Middle frontal gyrus (tissue), 1 donor: Measurements from ENCODE around the gene SCAP.
A peak's percentile ranks its signal among the peaks of the same experiment; 100 is the strongest.
"Not testable (repeated sequence)": the region's sequence is repeated elsewhere in the genome, so short reads cannot be mapped to it uniquely, and the experiment has no call there.

ENCODE experiments used
- DNase-seq: peaks from one replicate; pipeline ENCODE4 v3.0.0-alpha.2; 2015; ENCODE audit warnings: low spot score; ENCODE audit errors: extremely low spot score

Gene SCAP

DNA sequence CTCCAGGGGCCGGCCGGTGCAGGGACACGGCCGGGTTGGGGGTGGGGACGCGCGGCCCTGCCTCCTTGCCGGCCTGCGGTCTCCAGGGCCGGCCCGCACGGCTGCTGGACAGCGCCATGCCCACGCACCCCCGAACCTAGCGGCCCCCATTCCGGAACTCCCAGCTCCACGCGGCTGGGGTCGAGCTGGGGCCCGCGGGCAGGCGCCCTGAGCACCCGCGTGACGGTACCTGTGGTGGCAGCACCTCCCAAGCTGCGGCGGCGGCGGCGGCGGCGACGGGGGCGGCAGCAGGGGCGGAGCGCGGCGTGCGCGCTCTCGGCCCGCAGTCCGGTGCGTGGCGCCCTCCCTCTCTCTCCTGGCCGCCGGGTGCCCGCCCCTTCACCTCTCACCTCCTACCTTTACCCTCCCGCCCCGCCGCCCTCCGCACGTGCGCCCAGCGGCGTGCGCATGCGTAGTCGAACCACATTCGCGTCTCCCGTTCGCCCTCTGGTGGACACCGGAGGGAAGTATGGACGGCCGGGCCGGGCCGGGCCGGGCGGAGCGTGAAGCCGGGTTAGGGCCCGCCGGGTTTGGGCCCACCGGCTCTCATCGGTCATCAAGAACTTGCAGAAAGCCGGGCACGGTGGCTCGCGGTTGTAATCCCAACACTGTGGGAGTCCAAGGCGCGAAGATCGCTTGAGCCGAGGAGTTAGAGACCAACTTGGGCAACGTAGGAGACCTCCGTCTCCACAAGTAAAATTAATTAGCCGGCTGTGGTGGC lies at the start of gene SCAP:
Gene SCAP, minus strand, starts transcription at position 372 of the 760 bp plus-strand sequence. CDS start 32,948 bp downstream, outside the sequence.
- DNase-seq: peak; percentile 68

DNA sequence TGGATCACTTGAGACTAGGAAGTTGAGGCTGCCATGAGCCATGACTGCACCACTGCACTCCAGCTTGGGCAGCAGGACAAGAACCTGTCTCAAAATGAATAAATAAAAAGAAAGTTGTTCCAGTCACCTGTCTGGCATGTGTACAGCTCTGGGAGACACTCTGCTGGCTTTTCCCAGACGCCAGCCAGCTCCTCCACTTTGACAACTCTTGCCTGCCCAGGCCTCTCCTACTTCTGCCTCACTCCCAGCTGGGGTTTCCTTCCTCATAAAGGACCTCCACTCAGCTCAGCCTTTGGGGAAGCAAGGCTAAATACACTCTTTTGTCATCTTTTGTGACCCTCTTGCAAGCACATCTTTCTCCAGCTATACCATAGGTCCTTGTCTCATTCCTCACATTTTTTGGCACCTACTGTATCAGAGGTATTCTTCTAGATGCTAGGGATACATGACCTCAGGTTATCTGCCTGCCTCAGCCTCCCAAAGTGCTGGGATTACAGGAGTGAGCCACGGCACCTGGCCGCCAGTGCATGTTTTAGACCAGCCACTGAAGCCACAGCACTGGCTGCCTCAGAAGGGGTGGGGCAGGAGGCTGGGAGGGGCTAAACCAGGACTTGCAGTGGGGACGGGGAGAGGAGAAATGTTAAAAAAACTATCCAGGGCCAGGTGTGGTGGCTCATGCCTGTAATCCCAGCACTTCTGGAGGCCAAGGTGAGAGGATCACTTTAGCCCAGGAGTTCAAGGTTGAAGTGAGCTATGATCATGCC lies 47.8 kb upstream of the SCAP start:
- no peak for DNase-seq

DNA sequence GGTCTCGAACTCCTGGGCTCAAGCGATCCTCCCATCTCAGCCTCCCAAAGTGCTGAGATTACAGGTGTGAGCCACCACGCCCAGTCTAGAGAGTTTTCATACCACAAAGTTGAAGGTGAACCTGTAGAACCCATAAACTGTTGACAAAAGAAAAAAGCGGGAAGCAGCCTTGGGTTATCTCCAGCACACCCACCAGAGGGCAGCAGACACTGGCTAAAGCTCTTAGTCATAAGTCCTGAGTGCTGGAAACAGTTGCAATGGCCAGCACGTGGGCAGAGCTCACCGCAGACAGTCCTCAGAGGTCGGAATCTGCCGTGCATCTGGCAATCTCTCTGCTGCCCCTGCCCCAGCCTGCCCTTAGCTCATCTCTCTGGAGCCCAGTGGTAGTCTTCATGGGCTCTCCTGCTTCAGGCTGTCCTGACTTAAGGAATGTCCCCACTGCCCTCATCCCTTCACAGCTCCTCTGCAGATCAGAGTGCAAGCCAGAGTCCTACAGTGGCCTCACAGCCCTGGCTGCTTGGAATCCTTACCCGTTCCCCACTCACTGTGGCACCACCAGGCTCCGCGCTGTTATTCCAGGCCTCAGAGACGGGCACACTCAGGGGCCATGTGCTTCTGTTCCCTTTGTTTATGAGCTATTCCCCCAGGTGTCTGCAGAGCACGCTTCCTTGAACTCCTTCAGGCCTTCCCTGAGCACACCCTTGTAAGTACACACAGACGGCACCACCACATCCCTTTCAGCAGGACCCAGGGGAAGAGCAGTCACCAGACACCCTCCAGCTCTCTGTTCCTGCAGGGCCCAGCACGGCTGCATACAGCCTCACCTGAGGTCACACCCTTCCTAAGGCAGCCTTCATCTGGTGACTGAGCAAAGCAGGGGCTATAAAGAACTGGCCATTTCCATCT lies 46.6 kb upstream of the SCAP start:
- peak; percentile 76 for DNase-seq

DNA sequence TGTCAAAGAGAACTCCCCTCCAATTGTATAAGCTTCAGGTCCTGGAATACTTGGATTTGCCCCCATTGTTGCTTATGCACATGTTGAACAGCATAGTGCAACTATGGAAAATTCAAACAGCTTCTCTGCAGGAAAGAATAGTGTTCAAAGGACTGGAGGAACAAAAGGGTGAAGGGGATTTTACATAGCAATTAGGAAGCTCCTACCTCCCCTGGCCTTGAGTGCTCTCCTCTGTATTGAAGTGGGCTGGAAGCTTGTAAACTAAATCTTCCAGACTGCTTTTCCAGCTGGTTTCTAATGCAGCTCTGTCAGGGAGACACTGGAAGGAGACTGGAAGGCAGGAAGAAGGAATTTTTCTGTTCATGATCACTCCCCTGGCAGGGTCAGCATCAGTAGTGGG lies 45.0 kb upstream of the SCAP start:
- no peak for DNase-seq

DNA sequence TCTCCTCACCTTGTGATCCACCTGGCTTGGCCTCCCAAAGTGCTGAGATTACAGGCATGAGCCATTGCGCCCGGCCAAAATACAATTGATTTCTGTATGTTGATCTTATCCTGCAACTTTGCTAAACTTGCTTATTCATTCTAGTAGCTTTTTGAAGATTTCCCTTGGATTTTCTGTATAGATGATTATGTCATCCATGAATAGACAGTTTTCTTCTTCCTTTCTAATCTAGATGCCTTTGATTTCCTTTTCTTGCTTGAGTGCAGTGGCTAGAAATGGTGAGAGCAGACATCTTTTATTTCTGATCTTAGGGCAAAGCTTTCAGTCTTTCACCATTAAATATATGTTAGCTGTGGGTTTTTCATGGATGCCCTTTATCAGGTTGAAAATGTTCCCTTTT lies 42.2 kb upstream of the SCAP start:
- DNase-seq: no peak

DNA sequence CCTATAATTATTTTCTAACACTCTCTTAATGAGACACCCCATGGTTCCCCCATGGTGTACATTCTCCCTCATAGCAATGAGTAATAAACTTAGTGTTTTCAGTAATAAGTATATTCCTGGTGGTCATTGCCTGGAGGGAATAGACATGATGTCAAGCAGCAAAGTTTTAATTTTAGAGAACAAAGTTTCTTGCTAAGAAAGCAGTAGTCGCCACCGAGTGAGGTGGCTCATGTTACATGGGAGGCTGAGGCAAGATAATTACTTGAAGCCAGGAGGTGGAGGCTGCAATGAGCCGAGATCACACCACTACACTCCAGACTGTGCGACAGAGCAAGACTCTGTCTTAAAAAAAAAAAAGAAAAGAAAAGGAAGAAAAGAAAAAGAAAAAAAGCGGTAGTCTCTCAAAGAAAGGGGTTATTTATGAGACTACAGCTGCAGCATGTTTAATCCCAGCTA lies 40.2 kb upstream of the SCAP start:
- no peak for DNase-seq

DNA sequence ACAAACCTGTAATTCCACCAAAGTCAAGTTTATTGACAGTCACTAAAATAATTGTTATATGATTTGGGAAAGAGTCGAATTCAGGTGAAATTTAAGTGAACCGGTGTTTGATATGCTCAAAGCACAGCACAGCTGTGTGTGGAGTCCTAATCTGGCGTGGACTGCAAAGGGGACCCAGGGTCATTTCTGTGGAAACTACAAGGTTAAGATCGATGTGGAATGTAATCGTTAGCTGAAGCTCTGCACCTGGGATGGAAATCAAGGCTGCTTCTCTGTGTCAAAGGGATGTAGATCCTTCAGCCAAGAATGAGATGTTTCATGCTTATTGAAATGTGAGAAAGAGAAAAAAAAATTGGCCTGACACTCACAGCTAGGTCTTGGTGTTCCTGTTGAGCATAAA lies 39.4 kb upstream of the SCAP start:
- no peak for DNase-seq

DNA sequence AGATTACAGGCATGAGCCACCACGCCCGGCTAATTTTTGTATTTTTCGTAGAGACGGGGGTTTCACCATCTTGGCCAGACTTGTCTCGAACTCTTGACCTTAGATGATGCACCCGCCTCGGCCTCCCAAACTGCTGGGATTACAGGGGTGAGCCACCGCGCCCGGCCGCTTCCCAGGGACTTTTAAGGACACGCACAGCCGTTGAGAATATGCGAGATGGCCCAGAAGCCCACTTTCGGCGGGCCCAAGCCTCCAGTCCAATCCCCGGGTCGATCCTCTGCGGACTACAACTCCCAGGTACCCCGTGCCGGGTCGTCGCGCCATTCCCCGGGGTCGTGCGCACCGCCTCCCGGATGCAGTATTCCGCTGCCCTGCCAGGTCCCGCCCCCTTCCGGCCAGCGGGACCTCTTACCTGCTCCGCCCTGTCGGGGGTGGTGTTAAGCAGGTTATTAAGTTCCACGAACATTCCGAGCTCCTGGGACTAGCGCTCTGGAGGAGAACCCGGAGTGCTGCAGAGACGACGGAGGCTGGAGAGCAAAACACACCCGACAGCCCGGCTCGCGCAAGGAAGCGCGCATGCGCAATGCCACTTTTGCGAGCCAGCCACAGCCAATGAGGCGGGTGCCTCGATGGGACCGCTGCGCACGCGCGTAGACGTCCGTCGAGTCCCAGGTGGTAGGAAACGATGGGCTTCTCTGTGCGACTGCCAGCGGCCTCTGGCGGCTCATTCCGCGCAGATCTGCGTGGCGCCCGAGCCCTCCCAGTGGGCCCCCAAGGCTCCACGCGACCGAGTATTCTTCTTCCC lies 37.6 kb upstream of the SCAP start, which contains the start of gene ELP6:
Gene ELP6, minus strand, starts transcription at position 588 of the 805 bp plus-strand sequence. Its CDS starts 122 bp downstream, at position 466.
- DNase-seq: peak; percentile 90

DNA sequence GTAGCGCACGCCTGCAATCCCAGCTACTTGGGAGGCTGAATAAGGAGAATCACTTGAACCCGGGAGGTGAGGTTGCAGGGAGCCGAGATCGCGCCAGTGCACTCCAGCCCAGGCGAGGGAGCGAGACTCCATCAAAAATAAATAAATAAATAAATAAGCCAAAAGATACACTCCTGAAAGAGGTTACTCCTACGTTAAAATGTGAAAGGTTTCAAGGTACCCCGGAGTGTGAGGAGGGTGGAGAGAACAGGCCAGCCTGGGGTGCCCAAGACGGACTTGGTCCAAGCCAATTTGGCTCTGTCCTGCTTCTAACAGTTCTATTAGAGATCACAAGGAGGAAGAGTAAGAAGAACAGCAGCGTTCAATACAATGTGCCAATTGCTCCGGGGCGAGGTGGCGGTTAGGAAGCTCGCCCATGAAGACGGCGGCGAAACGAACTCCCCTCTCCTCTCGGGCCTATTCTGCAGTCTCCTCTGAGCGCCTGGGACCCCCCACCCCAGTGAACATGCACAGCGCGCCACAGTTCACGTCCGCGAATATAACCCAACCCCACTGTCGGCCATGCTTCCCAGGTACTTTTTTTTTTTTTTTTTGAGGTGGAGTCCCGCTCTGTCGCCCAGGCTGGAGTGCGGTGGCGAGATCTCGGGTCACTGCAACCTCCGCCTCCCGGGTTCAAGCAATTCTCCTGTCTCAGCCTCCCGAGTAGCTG lies 36.8 kb upstream of the SCAP start:
- DNase-seq: no peak

DNA sequence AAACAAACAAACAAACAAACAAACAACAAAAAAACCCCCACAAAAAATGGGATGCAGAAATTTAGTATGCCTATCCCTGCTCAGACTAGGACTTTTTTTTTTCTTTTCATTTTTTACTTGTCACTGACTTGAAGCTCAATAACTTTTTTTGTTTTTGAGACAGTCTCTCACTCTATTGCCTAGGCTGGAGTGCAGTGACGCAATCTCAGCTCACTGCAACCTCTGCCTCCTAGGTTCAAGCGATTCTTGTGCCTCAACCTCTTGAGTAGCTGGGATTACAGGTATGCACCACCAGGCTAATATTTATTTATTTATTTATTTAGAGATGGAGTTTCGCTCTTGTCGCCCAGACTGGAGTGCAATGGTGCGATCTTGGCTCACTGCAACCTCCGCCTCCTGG lies 29.5 kb upstream of the SCAP start:
- DNase-seq: not testable (repeated sequence)

DNA sequence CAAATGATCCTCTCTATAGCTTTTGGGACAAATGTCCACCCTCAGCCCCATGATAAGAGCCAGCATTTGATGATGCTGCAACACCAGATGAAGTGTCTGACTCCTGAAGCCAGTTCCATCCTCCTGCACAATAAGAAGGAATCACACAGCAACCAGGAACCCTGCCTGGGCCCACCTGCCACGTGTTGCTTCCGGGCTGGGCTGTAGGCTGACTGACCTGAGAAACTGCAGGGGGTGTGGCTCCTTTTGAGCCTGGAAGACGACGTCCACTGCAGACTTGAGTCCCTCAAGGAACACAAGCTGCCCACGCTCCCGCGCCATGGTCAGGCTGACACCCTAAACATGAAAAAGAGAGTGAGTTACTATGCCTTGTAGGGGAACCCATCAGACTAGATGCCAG lies 28.4 kb upstream of the SCAP start:
- no peak for DNase-seq

DNA sequence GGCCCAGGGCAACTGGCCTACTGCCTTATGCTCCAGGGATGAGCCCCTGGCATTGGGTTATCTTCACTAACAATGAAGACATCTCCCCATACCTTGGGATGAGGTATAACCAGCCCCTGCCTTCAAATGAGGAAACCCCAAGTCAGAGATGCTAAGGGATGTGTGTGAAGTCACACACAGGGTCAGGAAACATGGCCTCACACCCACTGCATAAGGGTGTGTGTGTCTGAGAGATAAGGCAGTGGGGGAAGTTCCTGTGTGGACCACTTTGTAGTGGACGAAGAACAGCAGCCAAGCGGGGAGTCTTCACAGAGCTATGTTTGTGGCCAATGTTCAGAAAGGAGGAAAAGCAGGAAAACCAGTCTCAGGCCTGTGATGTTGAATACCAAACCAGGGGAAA lies 27.3 kb upstream of the SCAP start:
- no peak for DNase-seq

DNA sequence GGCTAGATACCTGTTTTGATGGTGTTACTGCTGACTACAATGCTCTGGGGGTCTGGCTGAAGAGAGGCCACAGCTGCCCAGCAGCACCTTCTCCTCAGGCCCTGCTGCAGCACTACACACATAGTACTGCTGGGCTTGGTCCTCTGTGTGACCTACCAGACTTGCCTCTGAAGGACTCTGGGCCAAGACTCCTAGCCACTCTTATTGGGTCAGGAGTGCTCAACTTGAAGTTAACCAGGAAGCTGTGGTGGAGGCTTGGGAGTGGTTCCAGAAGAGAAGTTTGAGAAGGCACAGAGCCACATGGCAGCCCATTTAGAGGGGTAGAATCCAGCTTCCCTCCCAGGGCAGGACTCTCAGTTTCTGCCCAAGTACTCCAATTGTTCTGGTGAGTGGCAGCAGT lies 21.2 kb upstream of the SCAP start:
- DNase-seq: no peak

DNA sequence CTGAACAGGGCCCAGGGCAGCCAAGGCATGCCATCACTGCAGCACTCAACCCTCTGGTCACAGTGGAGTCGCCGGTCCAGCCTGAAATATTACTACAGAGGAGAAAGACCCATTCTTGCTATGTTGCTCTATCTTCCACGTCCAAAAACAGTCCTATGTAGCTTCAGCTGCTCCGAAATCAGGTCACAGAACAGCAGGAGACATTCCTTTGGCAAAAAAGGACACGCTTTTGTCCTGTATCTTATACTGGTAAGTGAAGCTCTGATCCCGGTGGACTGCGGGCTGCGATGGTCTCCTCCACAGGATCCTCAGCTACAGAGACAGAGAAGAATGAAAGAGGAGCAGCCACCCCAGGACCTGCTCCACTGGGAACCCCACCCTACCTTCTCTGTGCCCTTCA lies 20.1 kb upstream of the SCAP start:
- DNase-seq: no peak

DNA sequence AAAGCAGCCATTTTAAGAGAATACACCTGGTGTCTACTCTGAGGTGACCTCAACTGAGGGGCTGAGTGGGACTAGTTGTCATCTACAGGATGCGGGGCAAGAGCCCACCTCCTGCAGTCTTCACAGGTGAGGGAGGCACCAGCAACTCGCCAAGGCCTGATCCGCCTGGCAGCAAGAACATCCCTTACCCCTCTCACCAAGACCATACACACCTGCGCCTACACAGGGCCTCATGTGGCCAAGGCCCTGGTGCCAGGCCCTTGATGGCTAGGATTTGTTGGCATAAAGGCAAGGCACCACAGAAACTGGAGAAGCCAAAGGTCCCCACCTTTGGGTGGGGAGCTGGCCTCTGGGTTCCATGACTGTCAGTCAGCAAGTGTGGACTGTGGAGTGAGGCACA lies 19.4 kb upstream of the SCAP start:
- DNase-seq: no peak

DNA sequence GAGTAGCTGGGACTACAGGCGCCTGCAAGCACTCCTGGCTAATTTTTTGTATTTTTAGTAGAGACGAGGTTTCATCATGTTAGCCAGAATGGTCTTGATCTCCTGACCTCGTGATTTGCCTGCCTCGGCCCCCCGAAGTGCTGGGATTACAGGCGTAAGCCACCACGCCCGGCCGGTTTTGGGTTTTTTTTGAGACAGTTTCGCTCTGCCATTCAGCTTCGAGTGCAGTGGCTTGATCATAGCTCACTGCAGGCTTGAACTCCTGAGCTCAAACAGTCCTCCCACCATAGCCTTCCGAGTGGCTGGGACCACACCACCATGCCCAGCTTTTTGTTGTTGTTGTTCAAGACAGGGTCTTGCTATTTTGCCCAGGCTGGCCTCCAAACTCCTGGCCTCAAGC lies 16.0 kb upstream of the SCAP start:
- DNase-seq: no peak

DNA sequence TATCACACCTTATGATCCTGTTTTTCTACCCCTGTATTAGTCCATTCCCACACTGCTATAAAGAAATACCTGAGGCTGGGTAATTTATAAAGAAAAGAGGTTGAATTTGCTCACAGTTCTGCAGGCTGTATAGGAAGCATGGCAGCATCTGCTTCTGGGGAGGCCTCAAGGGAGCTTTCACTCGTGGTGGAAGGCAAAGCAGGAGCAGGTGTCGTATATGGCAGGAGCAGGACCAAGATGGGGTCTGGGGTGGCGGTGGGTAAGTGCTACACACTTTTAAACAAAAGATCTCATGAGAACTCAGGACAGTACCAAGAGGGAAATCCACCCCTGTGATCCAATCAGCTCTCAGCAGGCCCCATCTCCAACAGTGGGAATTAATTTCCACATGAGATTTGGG lies 15.4 kb upstream of the SCAP start:
- DNase-seq: no peak

DNA sequence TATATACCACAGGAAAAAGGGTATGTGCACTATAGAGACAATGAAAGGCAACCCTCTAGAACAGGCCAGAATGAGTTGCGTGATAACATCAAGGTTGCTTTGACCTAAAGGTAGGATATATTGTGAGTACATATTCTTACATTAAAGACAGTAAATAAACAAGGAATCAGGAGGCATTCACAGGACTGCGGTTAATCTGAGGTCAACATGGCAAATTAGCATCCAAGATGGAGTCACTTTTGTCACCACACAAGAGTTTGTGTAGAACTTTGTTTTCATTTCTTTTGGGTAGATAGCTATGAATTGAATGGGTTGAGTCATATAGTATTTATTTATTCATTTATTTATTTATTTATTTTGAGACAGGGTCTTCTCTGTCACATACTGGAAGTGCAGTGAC lies 11.5 kb upstream of the SCAP start:
- no peak for DNase-seq

DNA sequence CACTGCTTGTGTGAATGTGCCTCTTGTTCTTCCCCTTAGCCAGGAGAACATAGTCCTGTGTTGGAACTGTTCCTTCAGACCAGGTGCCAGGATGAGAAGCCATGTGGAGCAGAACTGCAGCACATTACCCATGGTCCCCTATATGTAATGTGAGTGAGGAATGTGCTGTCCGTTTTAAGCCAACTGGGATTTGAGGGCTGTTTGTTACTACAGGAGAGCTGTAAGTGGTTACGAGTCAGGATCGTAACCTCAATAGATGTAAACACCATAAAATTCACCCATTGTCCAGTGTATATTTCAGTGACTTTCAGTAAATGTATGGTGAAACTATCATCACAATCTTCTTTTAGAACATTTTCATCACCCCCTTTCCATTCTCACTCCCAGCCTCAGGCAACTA lies 10.1 kb upstream of the SCAP start:
- DNase-seq: no peak

DNA sequence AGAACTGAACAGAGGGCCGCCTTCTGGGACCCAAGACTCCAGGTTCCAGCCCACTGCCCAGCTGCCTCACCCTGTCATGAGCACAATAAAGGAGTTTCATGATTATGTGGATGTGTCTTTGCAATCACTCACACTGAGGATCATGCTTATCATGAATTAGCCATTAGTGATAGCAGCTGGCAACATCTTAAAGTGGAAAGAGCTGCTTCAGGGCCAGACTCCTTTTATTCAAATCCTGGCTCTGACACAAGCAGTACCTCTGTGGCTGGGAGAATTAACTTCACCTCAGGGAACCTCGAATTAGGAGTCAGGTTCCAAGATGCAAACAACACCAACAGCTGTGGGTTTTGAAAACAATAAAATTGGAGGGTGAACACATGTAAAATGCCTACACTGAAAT lies 6.6 kb upstream of the SCAP start:
- DNase-seq: no peak
